ACC112 (cell line): ENCODE measurements around the gene EPHB2.
"Not testable (repeated sequence)": the region's sequence is repeated elsewhere in the genome, so short reads cannot be mapped to it uniquely, and the experiment has no call there.

Source experiments
- H2AFZ ChIP-seq: fragments of 200-600 bp; sonication (generic); one replicate; pipeline ENCODE4 v1.6.0; 2017; ENCODE audit warnings: antibody characterized with exemption, low read length; ENCODE audit not compliant: unreplicated experiment
- H3K27ac ChIP-seq: fragments of 200-600 bp; sonication (generic); 2 replicates; pipeline ENCODE4 v1.5.1; 2014; ENCODE audit warnings: low read depth, mild to moderate bottlenecking, antibody characterized with exemption, low read length, moderate library complexity
- H3K27me3 ChIP-seq: fragments of 200-600 bp; sonication (generic); 2 replicates; pipeline ENCODE4 v1.6.1; 2014; ENCODE audit warnings: mild to moderate bottlenecking, antibody characterized with exemption, low read length, moderate library complexity, mixed read lengths; ENCODE audit not compliant: insufficient read depth
- H3K36me3 ChIP-seq: fragments of 200-600 bp; sonication (generic); 2 replicates; pipeline ENCODE4 v1.6.1; 2016; ENCODE audit warnings: mild to moderate bottlenecking, antibody characterized with exemption, low read length, moderate library complexity, mixed read lengths; ENCODE audit not compliant: insufficient read depth
- H3K4me1 ChIP-seq: fragments of 200-600 bp; sonication (generic); one replicate; pipeline ENCODE4 v1.6.1; 2016; ENCODE audit warnings: low read length, mixed read lengths; ENCODE audit not compliant: insufficient read depth, unreplicated experiment, control insufficient read depth
- H3K4me3 ChIP-seq: fragments of 200-600 bp; sonication (generic); 2 replicates; pipeline ENCODE4 v1.5.1; 2014; ENCODE audit warnings: mild to moderate bottlenecking, low read depth, low read length
- H3K79me2 ChIP-seq: fragments of 200-600 bp; sonication (generic); one replicate; pipeline ENCODE4 v1.6.0; 2016; ENCODE audit warnings: low read length; ENCODE audit not compliant: control insufficient read depth, unreplicated experiment, insufficient read depth

EPHB2 gene

DNA sequence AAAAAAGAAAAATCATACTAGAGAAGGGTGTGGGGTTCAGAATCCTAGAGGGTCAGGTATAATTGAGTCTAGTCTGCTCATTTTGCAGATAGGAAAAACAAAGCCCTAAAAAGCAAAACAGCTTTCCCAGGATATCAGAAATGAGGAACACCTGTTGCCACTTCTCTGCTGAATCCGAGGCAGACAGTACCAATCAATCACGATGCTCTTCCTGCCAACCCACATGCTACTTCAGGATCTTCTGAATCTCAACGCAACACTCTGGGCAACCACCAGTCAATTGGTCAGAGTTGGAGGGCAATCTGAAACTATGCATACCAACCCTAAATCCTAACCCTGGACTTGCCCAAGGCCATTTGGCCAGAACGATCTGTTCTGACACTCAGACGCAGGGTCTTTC, 128.3 kb downstream of the EPHB2 start:
- Histone ChIP-seq H3K4me3 (no peak overlapping the region), H3K27ac (no peak overlapping the region), H3K79me2 (no peaks in the 10 kb centered on the region), H3K4me1 (peaks cover 3% of the 10 kb centered on the region), H3K27me3 (no peaks in the 10 kb centered on the region), H3K36me3 (no peaks in the 10 kb centered on the region), H2AFZ (no peak overlapping the region)

DNA sequence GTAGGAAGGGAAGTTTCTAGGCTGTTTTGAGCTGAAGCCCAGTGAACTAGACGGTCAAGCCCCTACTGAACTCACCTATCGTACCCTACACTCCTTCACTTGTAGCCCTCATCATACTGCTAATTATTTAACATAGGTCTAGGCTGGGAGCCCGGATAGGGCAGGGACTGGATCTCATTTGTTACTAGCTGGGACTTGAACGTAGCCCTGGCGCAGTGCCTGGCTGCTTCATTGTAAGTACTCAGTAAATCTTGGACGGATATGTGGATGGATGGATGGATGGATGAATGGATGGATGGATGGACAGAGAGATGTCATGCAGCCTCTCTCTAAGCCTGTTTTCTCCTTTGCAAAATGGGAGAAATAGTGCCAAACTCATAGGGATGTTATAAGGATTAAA, 129.2 kb downstream of the EPHB2 start:
- H3K4me1 ChIP-seq = no peaks in the 10 kb centered on the region
- H3K36me3 ChIP-seq = no peaks in the 10 kb centered on the region
- no peak overlapping the region for H3K27ac ChIP-seq
- no peaks in the 10 kb centered on the region for H3K79me2 ChIP-seq
- no peaks in the 10 kb centered on the region for H3K27me3 ChIP-seq
- no peak overlapping the region for H2AFZ ChIP-seq
- no peak overlapping the region for H3K4me3 ChIP-seq

DNA sequence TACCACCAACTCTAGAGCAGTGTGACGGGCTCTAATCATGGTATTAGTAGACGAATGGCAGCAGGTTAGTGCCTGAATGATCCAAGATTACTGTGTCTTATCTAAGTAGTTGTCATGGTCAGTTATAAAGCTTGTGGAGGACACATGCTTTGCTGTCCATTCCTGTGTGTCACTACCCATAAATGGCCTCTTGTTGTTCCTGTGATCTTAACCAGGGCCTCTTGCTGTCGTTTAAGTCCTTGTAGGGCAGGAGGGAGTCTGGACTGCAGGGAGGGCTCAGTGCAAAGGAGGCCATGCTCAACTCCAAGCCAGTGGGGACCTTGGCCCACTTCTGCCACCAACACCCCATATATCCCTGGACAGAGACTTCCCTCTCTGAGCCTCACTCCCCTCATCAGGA, 130.5 kb downstream of the EPHB2 start:
- no peaks in the 10 kb centered on the region for H3K79me2 ChIP-seq
- H2AFZ ChIP-seq = no peak overlapping the region
- no peak overlapping the region for H3K4me3 ChIP-seq
- no peaks in the 10 kb centered on the region for H3K36me3 ChIP-seq
- no peaks in the 10 kb centered on the region for H3K4me1 ChIP-seq
- no peak overlapping the region for H3K27ac ChIP-seq
- H3K27me3 ChIP-seq = no peaks in the 10 kb centered on the region

DNA sequence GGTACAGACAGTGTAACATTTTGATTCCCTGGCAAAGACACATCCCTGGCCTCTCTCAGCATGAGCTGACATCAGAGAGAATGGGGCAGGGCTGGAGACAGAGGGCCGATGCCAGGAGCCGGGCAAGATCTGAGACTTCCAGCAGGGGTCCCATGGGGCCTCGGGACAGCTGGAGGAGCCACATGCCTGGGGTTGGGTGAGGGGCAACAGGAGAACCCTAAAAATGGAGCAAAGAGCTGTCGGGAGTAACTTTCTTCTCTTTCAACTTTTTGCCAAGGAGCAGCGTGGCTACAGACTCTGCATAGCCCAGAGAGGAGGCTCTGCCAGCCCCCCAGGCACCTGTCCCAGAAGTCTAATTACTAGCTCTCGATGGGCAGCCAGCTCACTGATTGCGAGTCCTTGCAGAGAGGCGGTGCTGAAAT, 131.2 kb downstream of the EPHB2 start:
- H3K27me3 ChIP-seq = no peaks in the 10 kb centered on the region
- H3K27ac ChIP-seq = no peak overlapping the region
- no peaks in the 10 kb centered on the region for H3K79me2 ChIP-seq

DNA sequence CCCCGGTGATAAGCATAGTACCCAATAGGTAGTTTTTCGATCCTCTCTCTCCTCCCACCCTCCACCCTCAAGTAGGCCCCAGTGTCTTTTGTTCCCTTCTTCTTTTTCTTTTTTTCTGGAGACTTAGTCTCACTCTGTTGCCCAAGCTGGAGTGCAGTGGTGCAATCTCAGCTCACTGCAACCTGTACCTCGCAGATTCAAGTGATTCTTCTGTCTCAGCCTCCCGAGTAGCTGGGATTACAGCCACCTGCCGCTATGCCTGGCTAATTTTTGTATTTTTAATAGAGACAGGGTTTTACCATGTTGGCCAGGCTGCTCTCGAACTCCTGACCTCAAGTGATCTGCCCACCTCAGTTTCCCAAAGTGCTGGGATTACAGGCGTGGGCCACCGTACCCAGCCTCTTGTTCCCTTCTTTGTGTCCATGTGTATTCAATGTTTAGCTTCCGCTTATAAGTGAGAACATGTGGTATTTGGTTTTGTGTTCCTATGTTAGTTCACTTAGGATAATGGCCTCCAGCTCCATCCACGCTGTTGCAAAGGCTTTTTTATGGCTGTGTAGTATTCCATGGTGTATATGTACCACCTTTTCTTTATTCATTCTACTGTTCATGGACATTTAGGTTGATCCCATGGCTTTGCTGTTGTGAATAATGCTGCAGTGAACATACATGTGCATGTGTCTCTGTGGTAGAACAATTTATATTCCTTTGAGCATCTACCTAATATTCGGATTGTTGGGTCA, 133.0 kb downstream of the EPHB2 start:
- H3K4me1 ChIP-seq, H3K27me3 ChIP-seq, H3K27ac ChIP-seq, H3K79me2 ChIP-seq, H3K36me3 ChIP-seq, H3K4me3 ChIP-seq, H2AFZ ChIP-seq: not testable (repeated sequence)

More for the DNA sequence above, 131.2 kb downstream of the EPHB2 start:
- no peaks in the 10 kb centered on the region for H3K4me1 ChIP-seq
- no peak overlapping the region for H2AFZ ChIP-seq
- no peak overlapping the region for H3K4me3 ChIP-seq
- no peaks in the 10 kb centered on the region for H3K36me3 ChIP-seq

DNA sequence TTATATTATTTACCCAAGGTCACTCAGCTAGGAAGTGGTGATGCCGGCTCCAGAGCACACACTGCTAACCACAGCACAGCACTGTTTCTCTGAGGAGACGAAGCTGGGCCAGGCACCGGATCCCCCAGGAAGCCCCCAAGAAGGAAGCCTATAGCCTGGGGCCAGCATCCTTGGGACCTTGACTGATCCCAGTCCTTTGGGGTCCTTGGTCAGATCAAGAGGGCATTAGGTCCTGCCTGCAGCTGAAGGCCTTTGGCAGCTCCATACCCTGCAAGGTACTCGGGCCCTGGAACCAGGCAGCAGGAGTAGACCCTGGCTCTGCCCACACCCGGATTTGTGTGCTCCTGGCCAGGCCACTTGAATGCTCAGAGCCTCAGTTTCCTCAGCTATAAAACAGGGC, 134.0 kb downstream of the EPHB2 start:
- no peak overlapping the region for H2AFZ ChIP-seq
- no peaks in the 10 kb centered on the region for H3K79me2 ChIP-seq
- no peak overlapping the region for H3K27ac ChIP-seq
- no peaks in the 10 kb centered on the region for H3K36me3 ChIP-seq
- no peaks in the 10 kb centered on the region for H3K27me3 ChIP-seq
- H3K4me3 ChIP-seq = no peak overlapping the region
- no peaks in the 10 kb centered on the region for H3K4me1 ChIP-seq

DNA sequence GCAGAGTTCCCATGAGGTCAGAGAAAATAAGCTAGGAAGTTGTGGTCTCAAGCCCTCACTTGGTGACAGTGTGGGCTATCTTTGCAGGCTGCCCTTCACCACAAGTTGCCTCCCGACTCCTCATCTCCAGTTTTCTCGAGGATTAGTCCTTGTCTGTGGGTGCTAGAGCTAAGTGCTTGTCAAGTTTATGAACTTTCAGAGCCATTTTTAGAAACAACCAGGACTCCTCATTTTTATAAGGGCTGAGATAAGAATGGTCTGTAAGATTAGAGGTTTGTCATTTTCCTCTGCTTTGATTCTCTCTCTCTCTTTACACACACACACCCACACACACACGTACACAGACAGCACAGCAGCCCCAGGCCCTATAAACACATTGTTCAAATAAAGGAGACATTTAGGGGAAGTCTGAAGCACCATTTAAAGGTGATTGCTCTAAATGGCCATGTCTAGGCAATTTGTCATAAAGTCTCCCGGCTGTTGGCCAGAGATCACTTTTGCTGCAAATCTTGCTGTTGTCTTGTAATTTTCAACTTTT, 134.8 kb downstream of the EPHB2 start:
- Histone ChIP-seq H3K27me3 (no peaks in the 10 kb centered on the region), H3K4me1 (no peaks in the 10 kb centered on the region), H3K27ac (no peak overlapping the region)

DNA sequence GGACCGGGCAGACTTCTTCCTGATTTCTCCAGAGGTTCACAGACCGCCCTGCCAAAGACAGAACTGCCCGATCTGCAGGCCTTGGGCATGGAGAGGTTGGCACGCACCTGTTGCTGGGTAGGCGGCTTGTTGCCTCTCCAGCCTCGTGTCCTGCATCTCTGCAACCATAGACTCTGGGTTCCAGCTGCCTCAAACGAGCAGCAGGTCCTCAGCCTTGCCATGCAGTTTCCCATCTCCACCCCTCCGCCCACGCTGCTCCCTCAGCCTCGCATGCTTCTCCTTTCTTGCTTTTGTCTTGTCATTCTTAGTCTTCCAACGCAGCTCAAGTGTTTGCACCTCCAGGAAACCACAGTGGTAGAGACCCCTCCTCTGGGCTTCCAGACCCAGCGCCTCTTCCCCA, 135.8 kb downstream of the EPHB2 start:
- no peak overlapping the region for H3K27ac ChIP-seq

More for the DNA sequence above, 134.8 kb downstream of the EPHB2 start:
- H3K36me3 ChIP-seq = no peaks in the 10 kb centered on the region
- H2AFZ ChIP-seq = no peak overlapping the region
- no peaks in the 10 kb centered on the region for H3K79me2 ChIP-seq
- no peak overlapping the region for H3K4me3 ChIP-seq

DNA sequence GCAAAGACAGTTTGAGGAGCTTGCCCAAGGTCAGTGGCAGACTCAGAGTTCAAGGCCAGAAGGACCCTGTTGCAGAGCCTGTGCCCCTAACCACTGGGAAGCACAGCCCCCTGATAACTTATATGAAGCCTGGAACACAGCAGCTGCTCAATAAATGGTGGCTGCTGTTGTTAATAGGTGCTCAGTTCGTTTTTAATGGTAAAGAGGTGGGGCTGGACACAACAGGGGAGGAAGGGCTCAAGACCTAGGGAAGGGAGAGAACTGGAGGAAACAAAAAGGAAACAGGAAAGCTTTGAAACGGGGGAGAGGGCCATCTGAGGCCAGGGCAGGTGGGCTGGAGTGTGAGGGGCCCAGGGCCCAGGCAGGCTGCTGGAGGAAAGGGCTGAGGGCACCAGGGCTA, 136.6 kb downstream of the EPHB2 start:
- Histone ChIP-seq H3K36me3 (no peaks in the 10 kb centered on the region), H3K27me3 (no peaks in the 10 kb centered on the region), H3K4me1 (no peaks in the 10 kb centered on the region), H3K4me3 (no peak overlapping the region), H3K27ac (no peak overlapping the region), H3K79me2 (no peaks in the 10 kb centered on the region), H2AFZ (no peak overlapping the region)

More for the DNA sequence above, 135.8 kb downstream of the EPHB2 start:
- Histone ChIP-seq H3K4me3 (no peak overlapping the region), H2AFZ (no peak overlapping the region), H3K27me3 (no peaks in the 10 kb centered on the region), H3K36me3 (no peaks in the 10 kb centered on the region), H3K4me1 (no peaks in the 10 kb centered on the region), H3K79me2 (no peaks in the 10 kb centered on the region)

DNA sequence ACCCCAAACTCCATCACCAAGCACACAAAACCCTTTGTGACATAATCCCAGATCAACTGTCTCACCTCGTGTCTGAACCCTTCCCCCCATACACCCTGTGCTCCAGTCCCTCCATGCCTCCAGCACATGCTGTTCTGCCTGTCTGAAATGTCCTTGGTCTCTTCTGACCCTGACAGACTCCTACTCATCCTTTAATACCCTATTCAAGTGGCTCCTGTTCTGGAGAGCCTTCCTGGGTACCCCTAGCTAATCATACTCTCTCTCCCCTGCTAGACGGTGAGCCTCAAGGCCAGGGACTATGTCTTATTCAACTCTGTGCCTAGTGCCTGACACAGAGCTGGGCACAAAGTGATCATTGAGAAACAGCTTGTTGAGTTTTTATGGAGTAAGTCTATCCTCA, 137.1 kb downstream of the EPHB2 start:
- H3K27me3 ChIP-seq = no peaks in the 10 kb centered on the region
- no peak overlapping the region for H3K27ac ChIP-seq
- H3K36me3 ChIP-seq = no peaks in the 10 kb centered on the region
- H3K4me3 ChIP-seq = no peak overlapping the region
- H2AFZ ChIP-seq = no peak overlapping the region
- H3K4me1 ChIP-seq = no peaks in the 10 kb centered on the region
- H3K79me2 ChIP-seq = no peaks in the 10 kb centered on the region

DNA sequence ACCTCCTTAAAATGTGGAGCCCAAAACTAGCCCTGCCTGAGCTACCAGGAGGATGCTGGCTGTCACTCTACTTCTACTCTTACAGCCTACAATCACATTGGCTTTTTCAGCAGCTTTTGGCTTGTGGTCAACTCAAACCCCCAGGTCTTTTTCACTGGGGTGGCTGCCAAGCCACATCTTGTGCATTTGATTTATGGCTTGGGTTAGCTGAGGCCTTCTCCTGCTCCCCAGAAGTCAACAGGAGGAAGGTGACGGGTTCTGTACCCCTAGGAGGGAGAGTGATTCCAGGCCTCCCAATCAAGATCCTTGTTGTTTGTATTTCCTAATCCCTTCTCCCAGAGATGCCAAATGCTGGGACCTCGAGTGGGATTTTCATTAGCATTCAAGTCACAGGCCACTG, 137.8 kb downstream of the EPHB2 start:
- H3K4me3 ChIP-seq = no peak overlapping the region
- H3K4me1 ChIP-seq = no peaks in the 10 kb centered on the region
- H3K27ac ChIP-seq = no peak overlapping the region
- H2AFZ ChIP-seq = no peak overlapping the region
- H3K36me3 ChIP-seq = no peaks in the 10 kb centered on the region
- H3K27me3 ChIP-seq = no peaks in the 10 kb centered on the region
- no peaks in the 10 kb centered on the region for H3K79me2 ChIP-seq
